Natural killer cell (primary cell): ENCODE measurements around the gene BOC. TPM values are rescaled to one million over a fixed set of nuclear protein-coding genes. Genes with fewer than 3 reads are reported as not detected.

Source experiments
- ATAC-seq, 3 donors: fragments of 150-1000 bp in 2 of 3; fragments of 200-7000 bp in 1 of 3; cut with Tn5 transposase; 1 replicate in 1 of 3; 2 replicates in 2 of 3; pipeline ENCODE4 v1.10.0; 2021; ENCODE audit warnings: mild to moderate bottlenecking in 2 of 3, moderate library complexity in 2 of 3
- DNase-seq, 2 donors: peaks; one replicate each; pipeline versions ENCODE4 v3.0.0 to v3.0.0-alpha.2; 2013 to 2021; ENCODE audit warnings: mixed read lengths in 1 of 2
- H3K27ac ChIP-seq: one replicate; pipeline ENCODE4 v1.5.1; 2013; ENCODE audit warnings: mild to moderate bottlenecking, low read length
- H3K27me3 ChIP-seq: one replicate; pipeline ENCODE4 v1.6.1; 2013; ENCODE audit warnings: low read length; ENCODE audit not compliant: control insufficient read depth, insufficient read depth
- H3K36me3 ChIP-seq: one replicate; pipeline ENCODE4 v1.6.1; 2013; ENCODE audit warnings: low read length; ENCODE audit not compliant: control insufficient read depth, insufficient read depth
- H3K4me1 ChIP-seq: one replicate; pipeline ENCODE4 v1.6.1; 2013; ENCODE audit warnings: low read length; ENCODE audit not compliant: control insufficient read depth, insufficient read depth
- H3K4me3 ChIP-seq: one replicate; pipeline ENCODE4 v1.5.1; 2013; ENCODE audit warnings: low read length
- H3K9me3 ChIP-seq: one replicate; pipeline ENCODE4 v1.6.1; 2013; ENCODE audit warnings: low read length; ENCODE audit not compliant: control insufficient read depth, insufficient read depth
- H3K27ac Mint-ChIP-seq, 2 donors: one replicate each; pipeline ENCODE4 v1.8.0; 2022; ENCODE audit warnings: mild to moderate bottlenecking in 2 of 2, mixed read lengths in 2 of 2, moderate library complexity in 1 of 2
- H3K27me3 Mint-ChIP-seq, 2 donors: one replicate each; pipeline ENCODE4 v1.8.0; 2022; ENCODE audit warnings: low read depth in 2 of 2, mixed read lengths in 2 of 2
- H3K36me3 Mint-ChIP-seq: one replicate; pipeline ENCODE4 v1.8.0; 2022; ENCODE audit warnings: mixed read lengths
- H3K4me1 Mint-ChIP-seq, 2 donors: one replicate each; pipeline ENCODE4 v1.8.0; 2022; ENCODE audit warnings: mixed read lengths in 2 of 2
- H3K4me3 Mint-ChIP-seq: one replicate; pipeline ENCODE4 v1.8.0; 2022; ENCODE audit warnings: mild to moderate bottlenecking, moderate library complexity, mixed read lengths
- H3K9me3 Mint-ChIP-seq, 2 donors: one replicate each; pipeline ENCODE4 v1.8.0; 2022; ENCODE audit warnings: mixed read lengths in 2 of 2
- WGBS: methylation state at CpG from one replicate; pipeline ENCODE4 v1.1.7; 2013; ENCODE audit warnings: missing lambda C conversion rate; ENCODE audit not compliant: insufficient coverage; 5-methylcytosine and 5-hydroxymethylcytosine counted together
- intact Hi-C: fragments of 100-400 bp; cut with micrococcal nuclease; formaldehyde crosslinking; loops from one replicate; pipeline ENCODE4 v1.14.2; 2022
- total RNA-seq, 4 donors: library from RNA; stranded (reverse); fragments of 120-200 nt in 1 of 4; gene quantifications; one replicate each; pipeline versions ENCODE4 v1.2.3 to v1.2.4, GENCODE V29; 2013 to 2022
- TF ChIP-seq, protein P1 (sequence below): fragments of 200-600 bp; IDR thresholded peaks from one replicate; pipeline ENCODE4 v1.8.0; 2022; ENCODE audit warnings: antibody characterized with exemption

BOC gene
- total RNA-seq, 3 donors from 2014 or later (not counting 1 experiment from before 2014, with no cell fraction given), result 0.10 TPM; not detected in 2

DNA sequence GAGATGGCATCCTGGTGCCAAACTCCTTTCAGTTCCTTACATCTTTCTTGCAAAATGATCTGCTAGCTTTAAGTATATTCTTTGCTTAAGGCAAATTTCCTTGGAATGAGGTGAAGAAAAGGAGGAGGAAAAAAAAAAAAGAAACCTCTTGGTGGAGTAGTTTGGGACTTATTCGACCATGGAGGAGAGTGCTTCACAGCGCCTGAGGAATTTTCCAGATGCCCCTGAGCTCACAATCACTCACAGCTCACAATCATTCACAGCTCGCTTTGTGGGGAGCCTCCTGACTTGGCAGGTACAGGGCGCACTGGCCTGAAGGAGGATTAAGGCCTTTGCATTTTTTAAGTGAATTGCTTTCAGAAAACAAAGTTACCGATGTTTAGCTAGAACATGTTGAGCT is 53.9 kb downstream of the BOC start:
- no peak for ATAC-seq
- no peaks in the 10 kb centered on the region for H3K27me3 ChIP-seq
- 92% methylated on average over 4 of the region's 5 CpGs for WGBS
- intact Hi-C loops, result no loop called here
- no peaks in the 10 kb centered on the region for H3K4me1 ChIP-seq
- no peak overlapping the region for H3K27ac ChIP-seq
- H3K4me3 ChIP-seq, result no peak overlapping the region
- no peak for DNase-seq
- Mint-ChIP-seq H3K4me3 (no peak overlapping the region), H3K27me3 (peaks cover 10 to 29% of the 10 kb centered on the region in 2 donors), H3K27ac (no peak overlapping the region), H3K9me3 (no peaks in the 10 kb centered on the region), H3K4me1 (no peaks in the 10 kb centered on the region), H3K36me3 (no peaks in the 10 kb centered on the region)
- no peaks in the 10 kb centered on the region for H3K9me3 ChIP-seq
- TF ChIP-seq, protein P1, sequence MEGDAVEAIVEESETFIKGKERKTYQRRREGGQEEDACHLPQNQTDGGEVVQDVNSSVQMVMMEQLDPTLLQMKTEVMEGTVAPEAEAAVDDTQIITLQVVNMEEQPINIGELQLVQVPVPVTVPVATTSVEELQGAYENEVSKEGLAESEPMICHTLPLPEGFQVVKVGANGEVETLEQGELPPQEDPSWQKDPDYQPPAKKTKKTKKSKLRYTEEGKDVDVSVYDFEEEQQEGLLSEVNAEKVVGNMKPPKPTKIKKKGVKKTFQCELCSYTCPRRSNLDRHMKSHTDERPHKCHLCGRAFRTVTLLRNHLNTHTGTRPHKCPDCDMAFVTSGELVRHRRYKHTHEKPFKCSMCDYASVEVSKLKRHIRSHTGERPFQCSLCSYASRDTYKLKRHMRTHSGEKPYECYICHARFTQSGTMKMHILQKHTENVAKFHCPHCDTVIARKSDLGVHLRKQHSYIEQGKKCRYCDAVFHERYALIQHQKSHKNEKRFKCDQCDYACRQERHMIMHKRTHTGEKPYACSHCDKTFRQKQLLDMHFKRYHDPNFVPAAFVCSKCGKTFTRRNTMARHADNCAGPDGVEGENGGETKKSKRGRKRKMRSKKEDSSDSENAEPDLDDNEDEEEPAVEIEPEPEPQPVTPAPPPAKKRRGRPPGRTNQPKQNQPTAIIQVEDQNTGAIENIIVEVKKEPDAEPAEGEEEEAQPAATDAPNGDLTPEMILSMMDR, result no peak
- H3K36me3 ChIP-seq, result no peaks in the 10 kb centered on the region

DNA sequence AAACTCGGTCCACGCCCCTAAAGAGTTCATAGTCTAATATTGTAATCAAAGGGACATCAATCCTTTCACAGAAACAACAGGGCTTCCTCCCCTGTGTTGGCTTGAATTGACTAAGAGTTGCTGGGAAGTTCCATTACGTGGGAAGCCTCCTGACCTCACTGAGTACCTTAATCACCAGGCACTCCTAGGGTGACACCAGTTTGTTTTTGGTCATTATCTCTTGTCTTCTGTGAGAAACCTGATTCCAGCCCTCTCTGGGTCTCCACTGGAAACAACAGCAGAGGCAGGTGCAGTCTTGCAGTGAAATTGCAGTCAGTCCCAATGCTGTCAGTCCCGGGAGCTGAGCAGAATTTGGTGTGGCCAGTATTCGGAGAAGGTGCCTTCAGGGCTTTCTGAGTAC is 55.4 kb downstream of the BOC start:
- no peaks in the 10 kb centered on the region for H3K4me1 ChIP-seq
- H3K36me3 ChIP-seq, result no peaks in the 10 kb centered on the region
- no peaks in the 10 kb centered on the region for H3K9me3 ChIP-seq
- H3K4me3 Mint-ChIP-seq, result no peak overlapping the region
- intact Hi-C loops, result no loop called here
- ATAC-seq (no peak), DNase-seq (no peak)
- no peaks in the 10 kb centered on the region for H3K36me3 Mint-ChIP-seq
- TF ChIP-seq, protein P1, result no peak
- peaks cover 8 to 16% of the 10 kb centered on the region in 2 donors for H3K27me3 Mint-ChIP-seq
- H3K4me3 ChIP-seq, result no peak overlapping the region
- WGBS, result 97% methylated on average over 3 of the region's 5 CpGs
- H3K9me3 Mint-ChIP-seq, result no peaks in the 10 kb centered on the region
- H3K27me3 ChIP-seq, result no peaks in the 10 kb centered on the region
- no peaks in the 10 kb centered on the region for H3K4me1 Mint-ChIP-seq
- no peak overlapping the region for H3K27ac ChIP-seq
- H3K27ac Mint-ChIP-seq, result no peak overlapping the region

DNA sequence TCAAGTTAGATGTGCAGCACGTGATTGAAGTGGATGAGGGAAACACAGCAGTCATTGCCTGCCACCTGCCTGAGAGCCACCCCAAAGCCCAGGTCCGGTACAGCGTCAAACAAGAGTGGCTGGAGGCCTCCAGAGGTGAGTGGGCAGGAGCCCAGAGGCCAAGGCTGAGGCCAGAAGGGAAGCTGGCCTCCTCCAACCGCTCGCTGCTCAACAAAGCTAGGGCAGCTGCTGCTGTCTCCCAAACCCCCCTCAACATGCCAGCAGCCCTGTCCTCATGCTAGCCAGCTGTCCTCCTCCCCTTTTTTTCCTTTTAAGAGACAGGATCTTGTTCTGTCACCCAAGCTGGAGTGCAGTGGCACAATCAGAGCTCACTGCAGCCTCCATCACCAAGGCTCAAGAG is 57.0 kb downstream of the BOC start:
- Mint-ChIP-seq H3K4me1 (no peaks in the 10 kb centered on the region), H3K36me3 (no peaks in the 10 kb centered on the region), H3K27me3 (peaks cover 5 to 11% of the 10 kb centered on the region in 2 donors), H3K27ac (no peak overlapping the region), H3K9me3 (no peaks in the 10 kb centered on the region), H3K4me3 (no peak overlapping the region)
- Histone ChIP-seq H3K27ac (no peak overlapping the region), H3K4me1 (no peaks in the 10 kb centered on the region), H3K9me3 (no peaks in the 10 kb centered on the region), H3K27me3 (no peaks in the 10 kb centered on the region), H3K4me3 (no peak overlapping the region), H3K36me3 (no peaks in the 10 kb centered on the region)
- TF ChIP-seq, protein P1, result no peak
- ATAC-seq (no peak), DNase-seq (no peak)
- 83% methylated on average over 5 of the region's 5 CpGs for WGBS
- intact Hi-C loops, result no loop called here

DNA sequence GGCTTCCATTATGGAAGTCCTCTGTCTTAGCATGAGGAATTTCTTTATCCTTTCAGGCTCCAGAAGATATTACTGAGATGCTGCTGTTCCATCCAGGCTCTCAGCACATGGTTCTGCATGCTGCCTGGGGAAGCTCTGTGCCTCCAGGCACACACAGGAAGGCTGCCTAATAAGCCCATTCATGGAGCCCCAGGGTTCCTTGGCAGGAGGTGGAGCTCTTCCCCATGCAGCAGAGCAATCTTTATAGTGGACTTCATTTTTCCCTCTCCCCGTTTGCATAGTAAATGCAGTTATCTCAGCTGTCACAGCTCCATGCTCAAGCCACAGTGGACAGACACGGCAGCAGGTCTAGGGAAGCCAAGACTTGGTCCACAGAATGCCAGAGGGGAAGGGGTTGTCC is 57.6 kb downstream of the BOC start:
- Mint-ChIP-seq H3K4me1 (no peaks in the 10 kb centered on the region), H3K27ac (no peak overlapping the region), H3K4me3 (no peak overlapping the region), H3K36me3 (no peaks in the 10 kb centered on the region), H3K27me3 (peaks cover 5 to 11% of the 10 kb centered on the region in 2 donors), H3K9me3 (no peaks in the 10 kb centered on the region)
- DNase-seq (no peak), ATAC-seq (no peak)
- Histone ChIP-seq H3K9me3 (no peaks in the 10 kb centered on the region), H3K27ac (no peak overlapping the region), H3K27me3 (no peaks in the 10 kb centered on the region), H3K4me1 (no peaks in the 10 kb centered on the region), H3K36me3 (no peaks in the 10 kb centered on the region), H3K4me3 (no peak overlapping the region)
- intact Hi-C loops, result no loop called here
- WGBS, result 86% methylated on average over 2 of the region's 2 CpGs
- TF ChIP-seq, protein P1, result no peak
